Heart left ventricle (tissue), 16 donors: ENCODE results near the gene WSCD2. TPM values are rescaled to one million over a fixed set of nuclear protein-coding genes. Genes with fewer than 3 reads are reported as not detected.

Source experiments
- ATAC-seq, 4 donors: fragments of 200-7000 bp; cut with Tn5 transposase; one replicate each; pipeline ENCODE4 v1.9.1; 2020 to 2022; ENCODE audit warnings: moderate library complexity in 4 of 4, mild to moderate bottlenecking in 3 of 4, moderate number of reproducible peaks in 1 of 4
- DNase-seq, 5 donors: peaks; one replicate each; pipeline ENCODE4 v3.0.0-alpha.2; 2020
- H3K27ac ChIP-seq, 12 donors: fragments of 200-600 bp; sonication (generic) in 4 of 12; one replicate each; pipeline versions ENCODE4 v1.5.0 to v1.8.0; 2016 to 2022; ENCODE audit warnings: mild to moderate bottlenecking in 2 of 12
- H3K27me3 ChIP-seq, 9 donors: fragments of 200-600 bp; sonication (generic) in 2 of 9; one replicate each; pipeline versions ENCODE4 v1.5.1 to v1.8.0; 2016 to 2022; ENCODE audit warnings: mild to moderate bottlenecking in 3 of 9
- H3K36me3 ChIP-seq, 9 donors: fragments of 200-600 bp; sonication (generic) in 2 of 9; one replicate each; pipeline versions ENCODE4 v1.5.0 to v1.8.0; 2018 to 2022; ENCODE audit warnings: mild to moderate bottlenecking in 2 of 9
- H3K4me1 ChIP-seq, 12 donors: fragments of 200-600 bp; sonication (generic) in 4 of 12; one replicate each; pipeline versions ENCODE4 v1.5.0 to v1.8.0; 2016 to 2022; ENCODE audit warnings: mild to moderate bottlenecking in 3 of 12
- H3K4me3 ChIP-seq, 12 donors: fragments of 200-600 bp; sonication (generic) in 4 of 12; one replicate each; pipeline versions ENCODE4 v1.5.0 to v1.8.0; 2017 to 2022; ENCODE audit warnings: mild to moderate bottlenecking in 9 of 12, moderate library complexity in 4 of 12
- H3K9me3 ChIP-seq, 12 donors: fragments of 200-600 bp; sonication (generic) in 4 of 12; one replicate each; pipeline versions ENCODE4 v1.5.0 to v1.8.0; 2016 to 2022; ENCODE audit warnings: mild to moderate bottlenecking in 1 of 12
- POLR2A ChIP-seq, 2 donors: fragments of 450-650 bp; IDR thresholded peaks; one replicate each; pipeline ENCODE4 v1.6.1; 2017; ENCODE audit warnings: antibody characterized with exemption in 2 of 2, mild to moderate bottlenecking in 2 of 2, moderate library complexity in 2 of 2
- WGBS, 4 donors: extraction: QIAGEN DNeasy Blood & Tissue Kit in 2 of 4; methylation state at CpG; one replicate each; pipeline versions ENCODE4 v1.1.5 to v1.1.7; 2013 to 2018; 5-methylcytosine and 5-hydroxymethylcytosine counted together
- intact Hi-C, 10 donors: fragments of 100-400 bp; cut with DNase I; formaldehyde crosslinking; loops; one replicate each; pipeline versions ENCODE4 v1.11.1 to v1.14.2; 2022
- polyA plus RNA-seq, 2 donors: library from polyadenylated mRNA; stranded (reverse); fragments of 200-250 nt; gene quantifications; one replicate each; pipeline ENCODE4 v1.2.3, GENCODE V29; 2013
- total RNA-seq, 9 donors: library from RNA; depleted of rRNA in 2 of 9; stranded (reverse); fragments of >200 nt in 2 of 9; fragmentation: NEBNext Ultra II Directional in 3 of 9; extraction: Animal tissue kit (Norgen Biotek cat#: 25700) in 3 of 9; gene quantifications; one replicate each; pipeline versions ENCODE4 v1.1.0 to v1.2.4, GENCODE V29; 2016 to 2023
- TF ChIP-seq, protein P1 (sequence below), 12 donors: fragments of 200-600 bp; sonication (generic) in 4 of 12; IDR thresholded peaks; one replicate each; pipeline versions ENCODE4 v1.5.0 to v1.8.0; 2018 to 2022; ENCODE audit warnings: antibody characterized with exemption in 12 of 12, mild to moderate bottlenecking in 5 of 12
- donor health status: ischemic (EF 13 %, LVEDD 7.1; RV severe dilation, severe dysfunction).
- donor health status: healthy with polysubstance abuse.
- donor health status: DM: no; HTN: yes; CAD: no.
- donor health status: DM: no; HTN: no; CAD: no.
- donor health status: ischemic (EF 25% LVEDD 6.9; RV normal size, moderate dysfunction).
- donor health status: ischemic (EF 25% LVEDD 5.7; RV mildly dilated, moderate dysfunction).
- donor health status: healthy.
- donor health status: DM: yes; HTN: yes; CAD: no.
- donor health status: ischemic (EF 35%, LVEDD 5.7; RV mildly dilated, moderate dysfunction).
- donor health status: nonischemic (EF 11% LVEDD 7.7; RV severe dilation, severe dysfunction).
- donor health status: DM: yes; HTN: yes; CAD: no.
- donor health status: PGD.
- donor health status: ischemic (EF 29% LVEDD 5.4; RV normal size, mild dysfunction).
- donor health status: nonischemic (EF 23%, LVEDD 6.1; RV moderate dilation, normal function).

Gene WSCD2
- total and polyA plus RNA-seq, 11 donors = 0.07 to 2.5 (median 0.49) TPM; not detected in 3

DNA sequence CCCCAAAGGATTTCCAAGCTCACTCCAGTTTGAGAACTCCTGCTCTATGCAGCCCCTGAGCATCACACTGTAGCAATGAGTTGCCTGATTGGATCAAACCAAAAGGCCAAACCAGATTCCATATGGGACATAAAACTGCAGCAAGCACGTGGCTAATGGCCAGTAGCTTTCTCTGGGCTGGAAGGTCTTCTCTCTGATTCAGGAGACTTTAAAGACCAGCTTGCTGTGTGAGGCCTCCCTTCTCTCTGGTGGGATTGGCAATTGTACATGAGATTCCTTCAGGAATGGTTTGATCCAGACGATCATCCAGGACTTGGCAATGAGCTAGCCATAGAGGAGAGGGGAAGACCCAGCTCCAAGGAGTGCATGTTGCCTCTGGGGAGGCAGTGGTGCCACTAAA is 50.2 kb downstream of the WSCD2 start:
- 60 to 67% (median 64%) methylated on average over 2 of the region's 2 CpGs for WGBS, 4 donors
- H3K4me1 ChIP-seq = no peaks in the 10 kb centered on the region

DNA sequence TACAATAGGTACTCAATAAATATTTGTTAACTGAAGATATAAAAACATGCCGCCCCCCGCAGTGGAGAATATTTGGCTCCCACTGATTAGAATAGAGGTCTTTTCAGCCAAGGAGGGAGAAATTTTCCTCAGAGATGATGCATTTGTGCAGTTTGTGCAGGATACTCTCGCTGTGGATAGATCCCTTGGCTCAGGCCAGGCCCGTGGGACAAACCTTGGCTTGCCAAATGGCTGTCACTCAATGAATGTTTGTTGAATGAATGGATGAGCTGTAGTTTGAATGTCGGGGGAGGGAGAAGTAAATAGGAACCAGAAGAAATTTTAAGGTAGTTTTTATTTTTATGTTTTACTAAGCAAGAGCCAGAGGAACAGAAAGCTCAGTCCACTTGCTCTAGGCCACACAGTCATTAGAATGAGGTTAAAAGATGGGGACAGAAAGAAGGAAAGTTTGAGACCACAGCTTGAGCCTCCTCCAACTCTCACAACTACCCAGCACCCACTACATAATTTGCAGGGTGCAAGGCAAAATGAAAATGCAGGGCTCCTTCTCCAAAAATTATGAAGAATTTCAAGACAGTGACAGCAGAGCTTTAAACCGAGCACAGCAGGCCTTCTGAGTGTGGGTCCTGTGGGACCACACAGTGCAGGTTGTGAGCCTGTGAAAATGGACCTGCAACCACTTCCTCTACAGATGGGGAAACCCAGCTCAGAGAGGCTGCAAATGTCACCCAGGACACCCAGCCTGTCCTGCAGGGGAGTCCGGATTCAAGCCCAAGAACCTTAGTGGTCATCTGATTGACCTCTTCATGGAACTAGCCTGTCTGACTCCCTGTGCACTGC is 51.4 kb downstream of the WSCD2 start:
- 67 to 78% (median 69%) methylated on average over 6 to 7 of the region's 7 CpGs for WGBS, 4 donors
- Histone ChIP-seq H3K27ac (no peak overlapping the region), H3K4me1 (no peaks in the 10 kb centered on the region), H3K4me3 (no peak overlapping the region), H3K27me3 (no peaks in the 10 kb centered on the region), H3K9me3 (peaks cover 0 to 9% (median 0%) of the 10 kb centered on the region in 12 donors), H3K36me3 (no peaks in the 10 kb centered on the region)
- DNase-seq (no peak), ATAC-seq (no peak)
- TF ChIP-seq, protein P1, sequence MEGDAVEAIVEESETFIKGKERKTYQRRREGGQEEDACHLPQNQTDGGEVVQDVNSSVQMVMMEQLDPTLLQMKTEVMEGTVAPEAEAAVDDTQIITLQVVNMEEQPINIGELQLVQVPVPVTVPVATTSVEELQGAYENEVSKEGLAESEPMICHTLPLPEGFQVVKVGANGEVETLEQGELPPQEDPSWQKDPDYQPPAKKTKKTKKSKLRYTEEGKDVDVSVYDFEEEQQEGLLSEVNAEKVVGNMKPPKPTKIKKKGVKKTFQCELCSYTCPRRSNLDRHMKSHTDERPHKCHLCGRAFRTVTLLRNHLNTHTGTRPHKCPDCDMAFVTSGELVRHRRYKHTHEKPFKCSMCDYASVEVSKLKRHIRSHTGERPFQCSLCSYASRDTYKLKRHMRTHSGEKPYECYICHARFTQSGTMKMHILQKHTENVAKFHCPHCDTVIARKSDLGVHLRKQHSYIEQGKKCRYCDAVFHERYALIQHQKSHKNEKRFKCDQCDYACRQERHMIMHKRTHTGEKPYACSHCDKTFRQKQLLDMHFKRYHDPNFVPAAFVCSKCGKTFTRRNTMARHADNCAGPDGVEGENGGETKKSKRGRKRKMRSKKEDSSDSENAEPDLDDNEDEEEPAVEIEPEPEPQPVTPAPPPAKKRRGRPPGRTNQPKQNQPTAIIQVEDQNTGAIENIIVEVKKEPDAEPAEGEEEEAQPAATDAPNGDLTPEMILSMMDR (IDR thresholded peaks at IDR 0.05) = no peak
- no peak for TF ChIP-seq POLR2A (IDR thresholded peaks at IDR 0.05)
- intact Hi-C loops = loop anchor here in 1 of 10 donors (10.0 kb wide), 1 partner anchor 406 kb away; the partner anchor contains the start of gene ASCL4

More for the DNA sequence above, 50.2 kb downstream of the WSCD2 start:
- DNase-seq (no peak), ATAC-seq (no peak)
- Histone ChIP-seq H3K27me3 (no peaks in the 10 kb centered on the region), H3K9me3 (peaks cover 0 to 9% (median 0%) of the 10 kb centered on the region in 12 donors), H3K36me3 (no peaks in the 10 kb centered on the region), H3K4me3 (no peak overlapping the region), H3K27ac (no peak overlapping the region)
- TF ChIP-seq, protein P1 (IDR thresholded peaks at IDR 0.05) = no peak
- no peak for TF ChIP-seq POLR2A (IDR thresholded peaks at IDR 0.05)
- intact Hi-C loops = loop anchor here in 1 of 10 donors (10.0 kb wide), 1 partner anchor 425 kb away; no protein-coding TSS in a partner anchor

DNA sequence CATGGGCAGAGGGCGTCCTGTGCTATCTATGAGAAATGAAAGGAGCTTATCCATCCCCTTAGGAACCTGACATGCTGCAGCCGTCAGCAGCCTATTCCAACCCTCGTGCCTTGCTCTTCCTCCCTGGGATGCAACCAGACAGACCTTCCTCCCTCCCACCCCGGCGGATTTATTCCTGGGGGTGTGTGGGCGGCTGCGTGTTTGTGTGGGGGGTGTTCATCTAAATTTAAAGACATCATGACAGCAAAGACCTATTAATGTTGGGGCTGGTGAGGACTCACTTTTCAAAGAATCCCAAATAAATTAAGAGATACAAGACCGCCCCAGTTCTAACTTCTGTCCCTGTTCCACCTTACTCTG is 52.0 kb downstream of the WSCD2 start:
- Histone ChIP-seq H3K27ac (no peak overlapping the region), H3K36me3 (no peaks in the 10 kb centered on the region), H3K9me3 (peaks cover 0 to 9% (median 0%) of the 10 kb centered on the region in 12 donors), H3K4me3 (no peak overlapping the region), H3K27me3 (no peaks in the 10 kb centered on the region), H3K4me1 (no peaks in the 10 kb centered on the region)
- ATAC-seq = no peak
- 49 to 61% (median 56%) methylated on average over 8 of the region's 8 CpGs for WGBS, 4 donors
- DNase-seq = no peak
- intact Hi-C loops = loop anchor here in 1 of 10 donors (10.0 kb wide), 1 partner anchor 406 kb away; the partner anchor contains the start of gene ASCL4
- TF ChIP-seq, protein P1 (IDR thresholded peaks at IDR 0.05) = no peak
- TF ChIP-seq POLR2A (IDR thresholded peaks at IDR 0.05) = no peak

DNA sequence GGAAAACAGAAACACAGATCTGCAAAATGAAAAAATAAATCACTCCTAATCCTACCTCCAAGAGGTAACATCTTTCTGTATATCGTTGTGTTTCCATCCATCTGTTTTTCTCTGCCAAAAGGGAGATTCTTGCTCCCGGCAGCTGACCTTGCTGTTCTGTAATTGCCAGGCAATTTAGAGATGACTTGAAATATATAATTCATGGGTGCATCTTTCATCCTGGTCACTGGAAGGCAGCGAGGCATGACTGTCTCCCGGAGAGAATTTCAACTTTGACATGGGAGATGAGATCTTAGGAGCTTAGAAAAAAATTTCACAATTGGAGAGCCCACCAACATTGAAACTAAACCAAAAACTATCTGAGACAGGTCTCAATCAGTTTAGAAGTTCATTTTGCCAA is 53.0 kb downstream of the WSCD2 start:
- Histone ChIP-seq H3K27me3 (no peaks in the 10 kb centered on the region), H3K27ac (no peak overlapping the region), H3K9me3 (no peaks in the 10 kb centered on the region), H3K4me3 (no peak overlapping the region), H3K36me3 (no peaks in the 10 kb centered on the region), H3K4me1 (no peaks in the 10 kb centered on the region)
- no peak for ATAC-seq
- no peak for TF ChIP-seq POLR2A (IDR thresholded peaks at IDR 0.05)
- TF ChIP-seq, protein P1 (IDR thresholded peaks at IDR 0.05) = no peak
- intact Hi-C loops = loop anchor here in 1 of 10 donors (10.0 kb wide), 1 partner anchor 407 kb away; the partner anchor contains the start of gene ASCL4
- WGBS, 4 donors = 79 to 86% (median 81%) methylated on average over 4 of the region's 4 CpGs
- DNase-seq = no peak
